Urinary bladder (tissue), 4 donors: ENCODE data around the gene COX20. TPM values are rescaled to one million over a fixed set of nuclear protein-coding genes. Genes with fewer than 3 reads are reported as not detected.
"Not testable (repeated sequence)": the region's sequence is repeated elsewhere in the genome, so short reads cannot be mapped to it uniquely, and the experiment has no call there.

Source experiments
- DNase-seq: peaks from one replicate; pipeline ENCODE4 v3.0.0-alpha.2; 2015; ENCODE audit errors: extremely low spot score
- H3K27ac ChIP-seq: one replicate; pipeline ENCODE4 v1.5.1; 2013; ENCODE audit warnings: low read depth, mild to moderate bottlenecking, moderate library complexity
- H3K36me3 ChIP-seq: one replicate; pipeline ENCODE4 v1.6.1; 2013; ENCODE audit warnings: mild to moderate bottlenecking, moderate library complexity; ENCODE audit not compliant: insufficient read depth
- H3K4me1 ChIP-seq: one replicate; pipeline ENCODE4 v1.6.1; 2013; ENCODE audit warnings: mild to moderate bottlenecking, moderate library complexity; ENCODE audit not compliant: insufficient read depth
- H3K4me3 ChIP-seq: one replicate; pipeline ENCODE4 v1.5.1; 2013; ENCODE audit warnings: low read depth, low read length
- WGBS: extraction: QIAGEN DNeasy Blood & Tissue Kit; methylation state at CpG from one replicate; pipeline ENCODE4 v1.1.7; 2013; 5-methylcytosine and 5-hydroxymethylcytosine counted together
- polyA plus RNA-seq: library from polyadenylated mRNA; stranded (reverse); fragments of 200-250 nt; gene quantifications from one replicate; pipeline ENCODE4 v1.2.3, GENCODE V29; 2013
- total RNA-seq: library from RNA; depleted of rRNA; stranded (reverse); fragments of >200 nt; gene quantifications from one replicate; pipeline ENCODE4 v1.2.3, GENCODE V29; 2014
- donor health status: healthy with polysubstance abuse.
- donor health status: healthy.

COX20 gene
- total and polyA plus RNA-seq, 2 donors, result 48.0 to 62.6 TPM

DNA sequence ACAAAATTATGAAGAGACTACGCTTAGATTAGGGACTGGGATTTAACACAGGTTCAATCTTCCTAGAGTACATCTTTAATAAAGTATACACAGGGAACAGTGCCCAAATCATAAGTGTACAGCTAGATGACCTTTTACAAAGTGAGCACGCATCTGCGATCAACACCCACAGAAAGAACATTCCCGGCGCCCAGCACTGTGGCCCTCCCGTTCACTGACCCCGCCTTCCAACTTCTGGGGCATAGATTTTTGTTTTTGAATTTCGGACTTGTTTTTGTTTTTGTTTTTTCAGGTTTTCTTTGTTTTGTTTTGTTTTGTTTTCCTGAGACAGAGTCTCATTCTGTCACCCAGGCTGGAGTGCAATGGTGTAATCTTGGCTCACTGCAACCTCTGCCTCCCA lies 30.6 kb upstream of the COX20 start:
- H3K4me1 ChIP-seq, result no peaks in the 10 kb centered on the region
- no peak overlapping the region for H3K4me3 ChIP-seq
- 91% methylated on average over 8 of the region's 8 CpGs for WGBS
- no peak overlapping the region for H3K27ac ChIP-seq
- H3K36me3 ChIP-seq, result no peaks in the 10 kb centered on the region
- DNase-seq, result no peak

DNA sequence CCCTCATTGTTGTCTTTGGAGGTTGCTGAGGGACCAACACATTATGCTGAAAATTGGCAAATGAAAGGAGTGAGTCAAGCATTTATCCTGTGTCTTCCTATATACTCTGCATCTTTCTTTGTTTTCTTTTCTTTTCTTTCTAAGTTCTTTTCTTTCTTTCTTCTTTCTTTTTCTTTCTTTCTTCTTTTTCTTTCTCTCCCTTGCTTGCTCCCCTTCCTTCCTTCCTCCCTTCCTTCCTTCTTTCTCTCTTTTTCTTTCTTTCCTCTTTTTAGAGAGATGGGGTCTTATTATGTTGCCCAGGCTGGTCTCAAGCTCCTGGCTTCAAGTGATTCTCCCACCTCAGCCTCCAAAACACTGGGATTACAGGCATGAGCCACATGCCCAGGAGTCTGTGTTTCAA lies 28.3 kb upstream of the COX20 start:
- Histone ChIP-seq H3K27ac (no peak overlapping the region), H3K36me3 (no peaks in the 10 kb centered on the region)
- no peak for DNase-seq

DNA sequence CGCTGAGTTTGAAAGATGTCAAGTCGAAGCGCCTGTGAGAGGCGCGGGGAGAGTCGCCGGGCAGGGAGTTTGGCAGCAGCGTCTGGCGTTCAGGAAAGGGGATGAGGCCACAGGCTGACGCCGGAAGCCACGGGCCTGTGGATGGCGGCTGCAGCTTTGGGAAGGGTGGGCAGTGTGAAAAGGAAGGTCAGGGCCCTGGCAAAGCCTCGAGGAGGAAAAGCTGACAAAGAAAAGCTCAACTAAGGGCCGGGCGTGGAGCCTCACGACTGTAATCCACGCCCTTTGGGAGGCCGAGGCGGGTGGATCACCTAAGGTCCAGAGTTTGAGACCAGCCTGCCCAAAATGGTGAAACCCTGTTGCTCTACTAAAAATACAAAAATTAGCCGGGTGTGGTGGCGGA lies 25.2 kb upstream of the COX20 start:
- no peak overlapping the region for H3K4me3 ChIP-seq
- no peak overlapping the region for H3K27ac ChIP-seq
- no peaks in the 10 kb centered on the region for H3K36me3 ChIP-seq
- no peak for DNase-seq
- WGBS, result 84% methylated on average over 22 of the region's 22 CpGs
- H3K4me1 ChIP-seq, result no peaks in the 10 kb centered on the region

More for the DNA sequence above, 28.3 kb upstream of the COX20 start:
- H3K4me3 ChIP-seq, result no peak overlapping the region
- H3K4me1 ChIP-seq, result no peaks in the 10 kb centered on the region

DNA sequence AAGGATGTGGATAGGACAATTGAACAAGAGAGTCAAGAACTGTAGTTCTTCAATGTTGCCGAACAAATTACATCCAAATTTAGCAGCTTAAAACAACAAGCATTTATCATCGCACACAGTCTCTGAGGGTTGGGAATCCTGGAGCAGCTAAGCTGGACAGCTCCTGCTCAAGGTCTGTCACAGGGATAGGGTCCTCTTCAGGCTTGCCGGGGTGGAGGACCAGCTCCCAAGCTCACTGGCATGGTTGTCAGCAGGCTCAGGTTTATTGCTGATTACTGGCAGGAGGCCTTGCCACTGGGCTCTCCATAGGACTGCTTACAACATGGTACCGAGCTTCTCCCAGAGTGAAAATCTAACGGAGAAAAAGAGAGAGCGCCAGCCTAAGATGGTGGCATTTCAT lies 22.1 kb upstream of the COX20 start:
- WGBS, result 78% methylated on average over 6 of the region's 6 CpGs
- no peak for DNase-seq
- no peak overlapping the region for H3K4me3 ChIP-seq

DNA sequence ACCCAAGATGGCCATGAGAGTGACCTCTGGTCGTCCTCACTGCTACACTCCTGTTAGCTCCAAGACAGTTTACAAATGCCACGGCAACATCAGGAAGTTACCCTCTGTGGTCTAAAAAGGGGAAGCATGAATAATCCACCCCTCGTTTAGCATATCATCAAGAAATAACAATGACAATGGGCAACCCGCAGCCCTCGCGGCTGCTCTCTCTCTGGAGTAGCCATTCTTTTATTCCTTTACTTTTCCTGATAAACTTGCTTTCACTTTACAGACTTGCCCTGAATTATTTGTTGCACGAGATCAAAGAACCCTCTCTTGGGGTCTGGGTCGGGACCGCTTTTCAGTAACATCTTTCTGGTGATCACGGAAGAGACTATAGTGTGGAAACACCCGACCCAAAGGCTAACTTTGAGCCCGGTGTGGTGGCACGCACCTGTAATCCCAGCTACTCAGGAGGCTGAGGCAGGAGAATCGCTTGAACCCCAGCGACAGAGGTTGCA lies 19.8 kb upstream of the COX20 start:
- Histone ChIP-seq H3K27ac (no peak overlapping the region), H3K36me3 (no peaks in the 10 kb centered on the region), H3K4me1 (no peaks in the 10 kb centered on the region), H3K4me3 (no peak overlapping the region)
- WGBS, result 44% methylated on average over 15 of the region's 15 CpGs
- DNase-seq, result no peak

More for the DNA sequence above, 22.1 kb upstream of the COX20 start:
- Histone ChIP-seq H3K36me3 (no peaks in the 10 kb centered on the region), H3K4me1 (no peaks in the 10 kb centered on the region), H3K27ac (no peak overlapping the region)

DNA sequence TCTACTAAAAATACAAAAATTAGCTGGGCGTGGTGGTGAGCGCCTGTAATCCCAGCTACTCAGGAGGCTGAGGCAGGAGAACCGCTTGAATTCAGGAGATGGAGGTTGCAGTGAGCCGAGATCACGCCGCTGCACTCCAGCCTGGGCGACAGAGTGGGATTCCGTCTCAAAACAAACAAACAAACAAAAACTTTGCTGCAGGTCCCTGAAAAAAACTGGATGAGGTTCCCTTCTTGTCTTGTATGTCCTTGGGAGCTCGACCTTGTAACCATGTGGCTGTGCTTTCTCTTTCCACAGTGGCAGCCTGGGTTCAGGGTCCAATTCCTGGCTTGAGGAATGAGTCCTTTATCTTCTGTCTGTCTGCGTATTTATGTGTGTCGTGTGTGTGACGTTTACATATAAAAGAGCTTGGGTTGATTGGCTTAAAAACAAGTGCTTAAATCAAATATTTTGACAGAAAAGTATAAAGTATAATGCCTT lies 18.0 kb upstream of the COX20 start:
- Histone ChIP-seq H3K4me1 (no peaks in the 10 kb centered on the region), H3K27ac (no peak overlapping the region), H3K4me3 (no peak overlapping the region), H3K36me3 (no peaks in the 10 kb centered on the region)
- no peak for DNase-seq
- 77% methylated on average over 12 of the region's 12 CpGs for WGBS

DNA sequence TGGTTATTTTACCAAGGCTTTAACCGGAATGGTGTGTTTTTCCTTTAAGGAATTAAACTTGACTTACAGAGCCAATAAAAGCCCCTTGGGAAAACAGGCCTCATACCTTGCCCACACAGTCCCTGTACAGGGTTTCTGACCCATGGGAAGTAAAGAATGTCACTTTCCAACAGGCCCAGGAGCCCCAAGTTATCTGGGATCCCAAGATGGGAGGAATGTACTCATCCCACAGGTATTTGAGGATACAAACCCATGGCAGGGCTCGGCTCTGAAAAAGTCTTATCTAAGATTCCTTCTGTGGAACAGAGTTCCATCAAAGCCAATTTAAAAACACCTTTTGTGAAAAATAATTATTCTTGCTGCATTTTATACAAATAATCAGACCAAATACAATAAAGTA lies 15.3 kb upstream of the COX20 start:
- H3K27ac ChIP-seq, result no peak overlapping the region
- no peak for DNase-seq
- no peaks in the 10 kb centered on the region for H3K36me3 ChIP-seq
- H3K4me3 ChIP-seq, result no peak overlapping the region
- 79% methylated on average over 2 of the region's 2 CpGs for WGBS
- H3K4me1 ChIP-seq, result no peaks in the 10 kb centered on the region

DNA sequence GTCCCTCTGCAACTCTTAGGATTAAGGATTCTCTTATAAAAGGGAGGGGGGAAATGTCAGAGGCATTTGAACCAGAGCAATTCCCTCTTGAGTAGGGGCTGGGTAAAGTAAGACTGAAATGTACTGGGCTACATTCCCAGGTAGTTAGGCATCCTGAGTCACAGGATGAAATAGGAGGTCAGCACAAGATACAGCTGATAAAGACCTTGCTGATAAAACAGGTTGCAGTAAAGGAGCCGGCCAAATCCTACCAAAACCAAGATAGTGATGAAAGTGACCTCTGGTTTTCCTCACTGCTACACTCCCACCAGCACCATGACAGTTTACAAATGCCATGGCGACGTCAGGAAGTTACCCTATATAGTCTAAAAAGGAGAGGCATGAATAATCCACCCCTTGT lies 14.3 kb upstream of the COX20 start:
- no peaks in the 10 kb centered on the region for H3K4me1 ChIP-seq
- H3K36me3 ChIP-seq, result no peaks in the 10 kb centered on the region
- H3K4me3 ChIP-seq, result no peak overlapping the region
- DNase-seq, result no peak
- 48% methylated on average over 3 of the region's 3 CpGs for WGBS
- H3K27ac ChIP-seq, result no peak overlapping the region

DNA sequence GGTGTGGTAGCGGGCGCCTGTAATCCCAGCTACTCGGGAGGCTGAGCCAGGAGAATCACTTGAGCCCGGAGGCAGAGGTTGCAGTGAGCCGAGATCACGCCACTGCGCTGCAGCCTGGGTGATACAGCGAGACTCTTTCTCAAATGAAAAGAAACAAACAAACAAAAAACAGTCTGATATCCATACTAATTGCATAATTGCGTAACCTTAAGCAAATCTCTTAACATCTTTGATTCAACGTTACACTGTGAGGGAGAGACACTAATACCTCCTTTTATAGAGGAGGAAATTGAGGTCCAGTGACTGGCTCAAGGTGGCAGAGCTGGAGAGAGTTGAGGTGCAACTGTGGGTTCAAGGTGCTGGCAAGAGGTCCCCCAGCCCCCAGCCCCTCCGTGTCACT lies 12.6 kb upstream of the COX20 start:
- Histone ChIP-seq H3K4me3 (no peak overlapping the region), H3K4me1 (no peaks in the 10 kb centered on the region), H3K27ac (no peak overlapping the region), H3K36me3 (no peaks in the 10 kb centered on the region)
- DNase-seq, result no peak
- WGBS, result 89% methylated on average over 11 of the region's 11 CpGs

DNA sequence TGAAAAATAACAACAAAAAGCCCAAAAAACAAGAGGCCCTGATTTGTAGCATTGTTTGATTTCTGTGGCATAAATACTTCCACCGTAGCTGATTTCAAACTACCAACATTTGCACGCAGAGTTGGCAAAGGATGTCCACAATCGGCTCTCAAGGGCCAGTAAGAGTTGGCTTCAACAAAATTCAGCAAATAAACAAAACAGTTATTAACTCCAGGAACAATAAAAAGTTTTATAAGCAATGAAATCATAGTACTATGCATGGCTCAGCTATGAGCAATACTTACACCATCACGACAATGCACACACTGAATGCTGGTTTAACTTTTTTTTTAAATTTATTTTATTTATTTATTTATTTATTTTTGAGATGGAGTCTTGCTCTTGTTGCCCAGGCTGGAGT lies 8.7 kb upstream of the COX20 start:
- no peaks in the 10 kb centered on the region for H3K36me3 ChIP-seq
- WGBS, result 61% methylated on average over 4 of the region's 4 CpGs
- no peaks in the 10 kb centered on the region for H3K4me1 ChIP-seq
- H3K27ac ChIP-seq, result no peak overlapping the region
- DNase-seq, result no peak
- H3K4me3 ChIP-seq, result no peak overlapping the region

DNA sequence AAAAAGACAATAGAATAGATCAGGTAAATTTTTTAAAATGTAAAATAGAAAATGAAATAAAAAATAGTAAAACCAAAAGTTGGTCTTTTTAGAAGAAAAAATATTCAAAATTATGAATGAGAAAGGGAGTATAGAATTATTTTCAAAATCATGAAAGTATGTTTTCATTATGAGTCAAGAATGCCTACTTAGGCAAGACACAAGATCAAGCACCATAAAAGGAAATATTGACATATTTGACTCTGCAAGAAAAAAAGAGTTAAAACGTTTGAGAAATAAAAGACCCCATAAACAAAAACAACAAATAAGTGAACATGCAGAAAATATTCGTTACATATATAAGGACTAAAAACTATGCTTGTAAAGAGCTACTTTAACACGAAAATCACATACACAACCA lies 4.8 kb upstream of the COX20 start:
- WGBS, result 74% methylated on average over 3 of the region's 3 CpGs
- Histone ChIP-seq H3K36me3 (no peaks in the 10 kb centered on the region), H3K4me3 (no peak overlapping the region), H3K27ac (no peak overlapping the region), H3K4me1 (no peaks in the 10 kb centered on the region)
- DNase-seq, result no peak

DNA sequence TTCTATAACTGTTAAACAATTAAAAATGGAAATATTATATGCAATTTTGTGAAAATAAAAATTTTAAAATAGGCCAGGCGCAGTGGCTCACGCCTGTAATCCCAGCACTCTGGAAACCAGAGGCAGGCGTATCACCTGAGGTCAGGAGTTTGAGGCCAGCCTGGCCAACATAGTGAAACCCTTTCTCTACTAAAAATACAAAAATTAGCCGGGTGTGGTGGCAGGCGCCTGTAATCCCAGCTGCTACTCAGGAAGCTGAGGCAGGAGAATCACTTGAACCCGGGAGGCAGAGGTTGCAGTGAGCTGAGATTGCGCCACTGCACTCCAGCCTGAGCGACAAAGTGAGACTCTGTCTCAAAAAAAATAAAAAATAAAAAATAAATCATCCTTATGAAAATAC lies 2.2 kb upstream of the COX20 start:
- H3K36me3 ChIP-seq, DNase-seq, H3K4me1 ChIP-seq, H3K27ac ChIP-seq: not testable (repeated sequence)
- WGBS, result 50% methylated on average over 8 of the region's 8 CpGs
- peak overlapping the region; percentile 47 for H3K4me3 ChIP-seq

DNA sequence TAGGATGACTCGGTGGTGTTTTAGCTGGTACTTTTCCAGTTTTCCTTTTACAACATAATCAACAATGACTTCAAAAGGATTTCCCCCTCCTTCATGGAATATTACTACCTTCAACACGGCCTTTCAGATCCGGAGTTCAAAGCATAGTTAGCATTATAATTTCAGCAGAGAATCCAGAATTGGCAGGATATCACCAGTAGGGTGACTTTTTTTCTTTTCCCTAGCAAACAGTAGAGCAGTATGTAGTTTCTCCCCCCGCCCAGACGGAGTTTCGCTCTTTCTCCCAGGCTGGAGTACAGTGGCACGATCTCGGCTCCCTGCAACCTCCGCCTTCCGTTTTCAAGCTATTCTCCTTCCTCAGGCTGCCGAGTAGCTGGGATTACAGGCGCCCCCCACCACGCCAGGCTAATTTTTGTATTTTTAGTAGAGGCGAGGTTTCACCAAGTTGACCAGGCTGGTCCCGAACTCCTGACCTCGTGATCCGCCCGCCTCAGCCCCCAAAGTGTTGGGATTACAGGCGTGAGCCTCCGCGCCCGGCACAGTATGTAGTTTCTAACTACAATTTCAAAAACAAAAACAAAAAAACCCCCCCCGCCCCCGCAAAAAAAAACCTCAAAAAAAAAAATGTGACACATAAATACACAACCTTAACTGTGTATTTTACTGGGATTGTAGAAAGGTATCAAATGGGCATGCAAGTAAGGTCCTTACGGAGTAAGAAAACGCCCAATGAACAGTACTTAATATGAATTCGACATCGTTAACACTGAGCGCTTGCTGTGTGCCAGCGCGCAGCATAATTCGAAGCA lies 1.5 kb upstream of the COX20 start:
- peak overlapping the region; percentile 97 for H3K27ac ChIP-seq
- DNase-seq, result peak; percentile 67
- H3K4me3 ChIP-seq, result peak overlapping the region; percentile 47
- H3K4me1 ChIP-seq, result peaks cover 1% of the 10 kb centered on the region
- 2% methylated on average over 32 of the region's 32 CpGs for WGBS
- H3K36me3 ChIP-seq, result no peaks in the 10 kb centered on the region

DNA sequence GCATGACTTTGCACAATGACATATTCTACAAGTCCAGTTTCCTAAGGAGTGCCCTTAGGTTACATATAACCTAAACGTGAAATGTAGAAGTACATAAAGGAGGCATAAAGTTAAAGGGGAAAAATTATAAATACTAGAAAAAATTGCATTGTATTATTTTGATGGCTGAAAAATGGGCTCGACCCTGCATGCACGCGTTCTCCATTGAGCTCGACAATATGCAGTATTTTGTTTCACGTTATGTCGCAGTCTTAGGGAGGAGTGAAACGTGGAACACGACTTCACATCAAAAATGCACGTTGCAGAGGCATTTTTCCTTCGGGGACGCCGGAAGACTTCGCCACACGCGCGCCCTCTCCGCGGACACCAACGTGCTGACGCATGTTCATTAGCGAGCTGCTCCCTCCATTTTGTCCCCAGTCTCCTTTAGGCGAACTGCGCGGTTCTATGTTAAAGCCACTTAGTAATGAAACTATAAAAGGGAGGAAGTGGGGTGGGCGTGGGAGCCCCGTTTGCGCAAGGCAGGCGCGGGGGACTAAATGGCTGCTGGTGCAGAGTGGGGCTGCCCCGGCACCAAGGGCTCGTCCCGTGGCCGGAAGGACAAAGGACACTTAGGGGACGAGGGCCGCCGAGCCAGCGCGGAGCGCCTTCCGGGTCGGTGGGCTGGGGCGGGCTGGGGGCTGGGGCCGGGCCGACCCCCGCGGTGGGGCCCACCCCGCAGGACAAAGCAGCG lies 749 bp upstream of the COX20 start:
- H3K27ac ChIP-seq, result peak overlapping the region; percentile 97
- under 1% methylated on average over 49 of the region's 49 CpGs for WGBS
- H3K36me3 ChIP-seq, result no peaks in the 10 kb centered on the region
- peaks cover 1% of the 10 kb centered on the region for H3K4me1 ChIP-seq
- DNase-seq, result peak; percentile 89
- H3K4me3 ChIP-seq, result peak overlapping the region; percentile 47
